Left hindlimb (tissue), 1 donor: Measurements from ENCODE around the gene TMCO5A.
"Not testable (repeated sequence)": the region's sequence is repeated elsewhere in the genome, so short reads cannot be mapped to it uniquely, and the experiment has no call there.

ENCODE experiments used
- DNase-seq: peaks from one replicate; pipeline ENCODE4 v3.0.0-alpha.2; 2018

Gene TMCO5A

DNA sequence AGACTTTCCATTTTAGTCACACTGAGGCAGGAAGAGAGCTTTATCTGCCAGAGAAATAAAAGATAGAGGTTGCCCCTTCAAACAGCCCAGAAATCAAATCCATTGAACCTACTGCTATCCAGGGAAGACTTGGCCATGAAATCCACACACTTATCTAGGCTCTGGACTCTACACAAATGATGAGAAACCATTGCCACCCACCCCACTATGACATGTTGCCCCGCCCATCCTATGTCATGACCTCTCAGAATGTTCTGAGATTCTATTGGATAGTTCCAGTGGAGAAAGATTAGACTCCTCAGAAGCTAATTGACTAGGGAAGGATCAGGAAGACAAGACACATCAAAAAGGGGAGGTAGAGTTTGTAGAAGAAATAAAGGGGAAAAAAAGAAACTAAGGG lies at the start of gene TMCO5A:
TSS of gene TMCO5A (plus strand) at position 301 of the 400 bp plus-strand sequence. CDS start 1,684 bp downstream, outside the sequence.
- DNase-seq: no peak

DNA sequence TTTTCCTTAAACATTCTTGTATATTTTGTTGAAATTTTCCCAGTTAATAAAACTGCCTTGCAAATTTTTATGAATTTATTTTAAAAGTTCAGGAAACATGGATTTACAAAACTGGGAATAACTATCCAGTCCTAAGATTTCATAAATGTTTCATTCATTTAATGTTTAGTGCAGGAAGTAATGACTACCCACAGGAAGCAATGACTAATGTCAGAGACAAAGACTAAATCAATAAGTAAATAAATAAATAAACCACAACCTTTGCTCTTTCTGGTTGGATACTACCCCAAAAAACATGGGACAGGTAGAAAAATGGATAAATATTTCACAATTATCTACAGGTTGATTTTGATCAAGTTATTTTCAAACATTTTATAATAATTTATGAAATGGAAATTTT lies 48.8 kb upstream of the TMCO5A start:
- DNase-seq: no peak

DNA sequence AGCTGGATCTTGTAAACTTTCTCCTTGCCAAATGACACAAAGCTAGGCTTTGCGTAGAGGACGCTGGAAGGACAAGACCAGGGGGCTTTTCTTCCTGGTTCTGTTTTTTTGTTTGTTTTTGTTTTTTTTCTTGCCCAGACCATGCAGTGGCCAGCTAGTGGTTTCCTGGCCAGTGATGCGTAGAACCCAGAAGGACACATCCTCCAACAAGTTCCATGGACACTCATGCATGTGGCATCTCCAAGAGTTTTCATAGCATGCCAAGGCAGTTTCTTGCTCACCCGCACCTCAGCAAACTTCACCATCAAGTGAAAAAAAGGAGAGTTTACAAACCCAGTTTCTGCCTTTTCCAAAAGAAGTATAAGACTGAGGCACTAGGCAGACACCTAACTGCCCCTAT lies 46.1 kb upstream of the TMCO5A start:
- no peak for DNase-seq

DNA sequence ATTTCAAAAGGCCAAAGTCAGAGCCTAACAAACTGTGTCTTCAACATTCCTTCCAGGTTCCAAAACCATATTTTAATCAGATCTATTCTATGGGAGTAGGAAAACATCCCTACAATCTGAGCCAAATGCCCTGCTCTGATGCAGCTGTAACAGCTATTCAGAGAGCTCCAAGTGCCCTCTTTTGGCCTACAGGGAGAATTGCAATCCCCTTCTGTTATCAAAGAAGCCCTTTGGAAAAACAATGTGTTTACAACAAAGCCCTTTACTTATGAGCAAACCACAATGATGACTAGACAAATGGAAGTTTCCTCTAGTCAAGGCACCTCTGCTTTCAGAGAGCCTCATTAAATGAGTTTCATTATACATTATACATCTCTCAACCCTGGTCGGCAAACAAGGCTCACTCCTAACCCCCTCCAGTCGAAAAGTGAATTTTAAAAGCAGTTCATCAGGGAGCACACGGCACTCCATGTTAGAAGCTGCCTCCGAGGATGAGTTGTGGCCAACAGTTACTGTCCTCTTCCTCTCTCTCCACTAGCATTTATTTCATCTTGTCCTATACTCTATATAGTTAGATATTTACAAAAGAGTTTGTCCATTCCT lies 42.6 kb upstream of the TMCO5A start:
- no peak for DNase-seq

DNA sequence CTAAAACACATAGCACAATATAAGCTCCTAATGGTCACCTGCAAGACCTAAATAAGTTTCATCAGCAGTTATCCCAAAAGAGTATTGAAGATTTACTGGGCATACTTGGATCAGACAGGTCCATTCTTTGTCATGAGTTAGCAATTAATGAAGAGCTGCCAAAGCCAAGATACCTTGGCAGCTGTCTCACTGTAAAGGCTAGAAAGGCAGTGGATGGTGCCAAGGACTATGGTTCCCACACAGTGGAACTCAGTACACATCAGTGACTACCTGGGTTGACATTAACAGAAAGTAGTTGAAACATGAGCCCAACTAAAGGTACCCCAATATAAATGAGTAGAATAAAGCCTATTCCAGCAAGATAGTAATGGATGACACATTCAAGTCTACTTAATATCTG lies 41.1 kb upstream of the TMCO5A start:
- DNase-seq: no peak

DNA sequence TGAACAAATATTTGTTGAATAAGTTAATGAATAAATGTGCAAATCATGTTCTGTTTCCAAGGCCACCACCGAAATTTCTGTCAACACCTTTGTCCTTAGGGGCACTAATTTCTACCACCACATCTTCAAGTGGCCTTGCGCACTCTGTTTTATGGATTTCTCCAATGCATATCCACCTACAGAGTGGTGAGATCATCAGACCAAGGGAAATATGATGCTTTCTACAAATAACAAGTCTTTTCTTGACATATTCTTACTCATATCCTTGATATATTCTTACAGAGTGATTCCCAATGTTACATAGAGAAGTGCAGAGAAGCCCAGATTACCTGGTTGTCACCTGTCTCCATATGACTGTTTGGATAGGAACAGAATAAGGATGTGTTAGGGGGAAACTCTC lies 36.1 kb upstream of the TMCO5A start:
- no peak for DNase-seq

DNA sequence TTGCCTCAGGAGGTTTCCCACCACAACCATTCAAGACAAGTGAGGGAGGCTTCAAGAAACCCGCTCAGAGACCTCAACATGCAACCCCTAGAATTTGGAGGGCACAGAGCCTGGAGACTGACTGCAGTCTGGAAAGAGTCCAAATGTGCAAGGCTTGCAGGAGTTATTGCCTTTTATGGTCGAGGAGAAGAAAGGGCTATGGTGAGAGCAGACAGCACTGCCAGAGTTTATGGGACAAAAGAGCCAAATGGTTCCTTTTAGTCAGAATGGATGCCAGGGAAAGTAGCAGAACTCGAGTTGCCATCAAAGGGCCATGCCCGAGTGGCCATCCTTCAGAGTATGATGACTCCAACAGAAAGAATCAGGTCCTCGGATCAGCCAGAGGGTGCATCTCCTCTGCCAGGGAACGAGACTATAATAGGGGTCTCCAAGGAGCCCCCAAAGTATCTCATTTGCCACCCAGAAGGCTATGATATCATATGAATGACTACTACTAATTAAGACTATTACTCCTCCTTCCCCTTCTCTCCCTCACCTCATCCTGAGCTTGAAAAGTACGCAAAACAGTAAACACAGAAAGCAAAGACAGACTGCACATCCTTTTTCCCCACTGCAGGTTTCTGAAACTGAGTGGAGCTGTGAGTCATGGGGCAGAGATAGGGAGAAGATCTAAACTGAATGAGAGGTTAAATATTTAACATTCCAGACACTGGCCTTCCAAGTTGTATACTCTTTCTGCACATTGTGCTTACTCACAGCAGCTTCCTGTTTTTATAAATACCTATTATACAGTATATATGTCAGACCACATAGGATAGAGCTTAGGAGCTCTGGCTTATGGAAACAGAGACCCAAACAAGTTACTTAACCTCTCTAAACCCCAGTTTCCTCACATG lies 33.9 kb upstream of the TMCO5A start:
- no peak for DNase-seq

DNA sequence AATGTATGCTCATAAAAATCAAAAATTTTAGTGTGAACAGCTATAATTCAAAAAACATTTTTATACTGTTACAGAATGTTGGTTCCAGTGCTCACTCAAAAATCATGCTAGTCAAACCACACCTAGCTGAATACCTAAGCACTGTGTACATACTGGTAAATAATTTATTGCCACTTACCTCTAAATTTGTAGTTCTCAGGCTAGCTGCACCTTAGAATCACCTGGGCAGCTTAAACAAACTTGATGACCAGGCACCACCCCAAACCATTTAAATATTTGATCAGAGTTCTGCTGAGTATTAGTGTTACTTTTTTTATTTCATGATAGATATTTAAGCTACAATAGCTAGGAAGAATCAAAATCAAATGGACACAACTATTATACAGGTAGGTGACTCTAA lies 32.3 kb upstream of the TMCO5A start:
- no peak for DNase-seq

DNA sequence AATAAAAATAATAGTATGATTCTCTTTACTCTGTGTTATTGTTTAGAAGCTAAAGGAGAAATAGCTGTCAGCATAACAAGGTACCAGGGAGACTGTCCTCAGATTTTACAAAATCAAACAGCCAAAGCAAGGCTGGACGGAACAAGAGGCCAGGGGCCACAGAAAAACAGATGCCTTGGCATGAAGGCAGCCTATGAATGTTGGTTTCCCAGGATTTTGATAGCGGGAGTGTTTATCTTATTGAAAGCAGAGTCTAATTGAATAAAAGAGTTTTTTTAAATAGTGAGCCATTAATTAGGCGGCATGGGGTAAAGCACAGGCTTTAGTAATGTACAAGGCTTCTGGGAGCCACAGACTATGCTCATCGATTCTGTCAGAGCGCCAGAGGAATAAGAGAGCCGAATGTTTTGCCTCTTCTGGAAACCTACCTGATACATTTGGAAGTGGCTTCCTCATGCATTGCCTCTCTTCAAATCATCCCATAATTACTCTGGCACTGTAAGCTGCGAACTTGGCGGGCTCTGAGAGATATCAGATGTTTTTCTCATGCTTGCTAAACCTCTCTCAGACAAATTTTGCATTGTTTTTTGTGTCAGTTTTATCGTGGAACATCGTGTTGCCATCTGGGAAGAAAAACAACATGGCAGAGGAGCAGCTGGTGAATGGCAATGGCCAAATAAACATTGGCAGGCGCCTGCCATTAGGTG lies 30.4 kb upstream of the TMCO5A start:
- no peak for DNase-seq

DNA sequence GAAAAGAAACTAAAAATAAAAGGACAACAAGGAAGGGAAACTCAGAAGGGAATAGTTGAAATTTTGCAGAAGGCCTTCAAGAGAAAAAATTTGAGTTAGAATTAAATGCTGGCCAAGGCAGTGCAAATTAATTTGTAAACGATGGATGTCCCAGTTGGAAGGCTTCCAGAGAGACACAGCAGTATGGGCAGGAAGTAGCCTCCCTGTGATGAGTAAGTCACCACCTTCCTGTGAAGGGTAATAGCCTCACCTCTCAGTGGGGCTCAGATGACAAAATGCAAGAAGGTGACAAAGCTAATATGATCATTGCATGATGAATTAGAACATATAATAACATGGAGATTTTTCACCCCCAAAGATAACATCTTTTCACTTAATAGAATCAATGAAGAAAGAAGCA lies 27.3 kb upstream of the TMCO5A start:
- no peak for DNase-seq

DNA sequence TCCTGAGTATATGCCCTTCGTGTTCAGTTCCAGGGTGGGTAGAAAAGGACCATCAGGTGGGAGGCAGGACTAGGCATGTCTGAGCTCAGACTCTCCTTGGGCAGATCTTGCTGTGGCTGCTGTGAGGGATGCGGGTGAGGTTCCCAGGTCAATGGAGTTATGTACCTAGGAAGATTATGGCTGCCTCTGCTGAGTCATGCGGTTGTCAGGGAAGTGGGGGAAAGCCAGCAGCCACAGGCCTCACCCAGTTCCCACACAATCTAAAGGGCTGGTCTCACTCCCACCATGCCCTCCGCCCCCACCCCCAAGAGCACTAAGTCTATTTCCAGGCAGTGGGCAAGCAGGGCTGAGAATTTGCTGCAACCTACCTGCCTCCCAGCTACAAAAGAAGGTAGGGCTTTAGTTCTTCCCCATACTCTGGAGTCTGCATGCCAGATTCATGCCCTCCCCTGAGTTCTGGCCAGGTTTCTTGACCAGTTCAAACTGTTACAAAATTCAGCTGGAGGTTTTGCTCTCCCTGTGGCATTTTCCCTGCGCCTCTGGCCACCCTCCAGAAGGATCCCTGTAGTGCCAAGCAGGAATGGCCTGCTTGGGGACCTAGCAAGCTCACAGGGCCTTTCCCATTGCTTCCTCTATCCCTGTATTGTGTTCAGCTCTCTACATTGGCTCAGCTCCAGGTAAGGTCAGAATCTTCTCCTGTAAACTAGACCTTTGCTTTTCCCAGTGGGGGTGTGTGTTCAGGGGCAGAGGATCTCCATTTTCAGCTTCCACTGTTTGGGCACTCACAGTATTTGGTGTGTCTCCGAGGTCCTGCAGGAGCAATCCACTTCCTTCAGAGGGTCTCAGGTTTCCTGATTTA lies 12.7 kb upstream of the TMCO5A start:
- DNase-seq: no peak

DNA sequence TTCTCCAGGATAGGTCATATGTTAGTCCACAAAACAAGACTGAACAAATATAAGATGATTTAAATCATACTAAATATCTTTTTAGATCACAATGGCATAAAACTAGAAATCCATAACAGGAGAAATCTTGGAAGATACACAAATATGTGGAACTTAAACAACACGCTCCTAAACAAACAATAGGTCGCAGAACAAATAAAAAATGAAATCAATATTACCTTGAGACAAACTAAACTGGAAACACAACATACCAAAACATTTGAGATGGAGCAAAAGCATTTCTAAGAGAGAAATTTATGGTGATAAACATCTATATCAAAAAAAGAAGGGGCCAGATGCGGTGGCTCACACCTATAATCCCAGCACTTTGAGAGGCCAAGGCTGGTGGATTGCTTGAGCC lies 8.3 kb upstream of the TMCO5A start:
- no peak for DNase-seq

DNA sequence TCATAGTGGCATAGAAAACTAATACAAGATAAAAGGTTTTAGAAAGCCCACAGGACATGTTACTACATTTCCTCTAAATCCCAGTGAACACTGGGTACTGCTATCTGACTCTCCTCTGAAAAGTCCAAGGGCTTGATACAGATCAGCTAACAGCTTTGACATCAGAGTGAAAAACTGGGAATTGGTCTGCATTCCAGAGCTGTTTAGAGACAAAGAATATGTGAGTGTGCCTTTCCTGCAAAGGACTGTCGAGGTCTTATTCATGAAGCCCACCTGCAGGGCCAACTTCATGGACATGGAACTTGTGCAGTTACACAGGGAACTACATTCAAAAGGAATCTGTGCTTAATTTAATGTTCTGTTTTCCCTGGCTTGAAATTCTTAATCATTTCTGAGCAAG lies 5.2 kb upstream of the TMCO5A start:
- no peak for DNase-seq

DNA sequence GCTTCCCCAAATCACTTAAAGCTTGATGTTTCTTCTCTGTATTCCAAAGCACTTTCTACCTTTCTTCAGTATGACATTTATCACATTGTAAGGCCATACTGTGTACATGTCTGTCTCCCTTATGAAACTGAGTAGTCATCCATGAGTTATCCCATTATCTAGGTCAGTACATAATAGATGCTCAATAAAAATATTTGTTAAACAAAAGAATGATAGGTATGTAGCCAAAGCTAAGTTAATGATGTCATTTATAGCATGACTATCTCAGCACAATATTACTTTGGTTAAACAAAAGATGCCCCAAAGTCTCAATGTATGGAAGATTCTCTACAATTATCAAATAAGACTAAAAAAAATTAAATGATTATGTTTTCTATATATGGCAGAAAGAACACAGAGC lies 3.1 kb upstream of the TMCO5A start:
- no peak for DNase-seq

DNA sequence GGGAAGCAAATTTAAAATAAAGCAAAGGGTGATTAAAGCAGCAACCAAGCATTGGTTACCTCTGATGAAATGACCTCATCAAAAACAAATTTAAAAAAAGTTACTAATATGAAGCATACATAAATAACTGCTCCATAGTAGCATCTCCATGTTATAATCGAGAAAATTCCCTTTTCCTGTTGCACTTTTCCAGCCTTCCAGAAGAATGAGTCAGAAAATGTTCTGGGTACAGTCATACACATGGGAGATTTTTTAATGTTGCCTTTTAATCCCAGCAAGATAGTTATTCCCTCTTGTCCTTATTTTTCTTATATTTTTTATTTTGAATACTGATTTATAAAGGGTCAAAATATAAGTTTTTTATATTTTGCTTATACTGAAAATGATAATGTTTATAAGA lies 2.6 kb upstream of the TMCO5A start:
- DNase-seq: no peak

DNA sequence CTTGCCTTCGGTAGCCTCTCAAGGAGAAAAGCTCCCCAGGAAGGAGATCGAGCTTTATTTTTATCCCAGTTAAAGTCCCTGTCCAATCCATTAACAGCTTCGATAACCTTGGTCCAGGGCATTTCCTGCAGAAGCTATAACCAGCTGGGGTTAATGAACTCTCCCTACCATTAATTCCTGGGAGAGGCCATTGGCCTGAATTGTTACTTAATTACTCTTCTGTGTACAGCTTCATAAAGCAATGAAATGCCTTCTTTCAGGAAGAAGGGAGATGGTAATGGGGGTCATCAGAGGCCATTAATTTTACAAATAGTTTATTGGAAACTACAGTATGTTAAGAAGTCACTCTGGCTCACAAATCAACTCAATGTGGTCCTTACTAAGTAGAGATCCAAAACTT lies 1.9 kb upstream of the TMCO5A start:
- DNase-seq: no peak

DNA sequence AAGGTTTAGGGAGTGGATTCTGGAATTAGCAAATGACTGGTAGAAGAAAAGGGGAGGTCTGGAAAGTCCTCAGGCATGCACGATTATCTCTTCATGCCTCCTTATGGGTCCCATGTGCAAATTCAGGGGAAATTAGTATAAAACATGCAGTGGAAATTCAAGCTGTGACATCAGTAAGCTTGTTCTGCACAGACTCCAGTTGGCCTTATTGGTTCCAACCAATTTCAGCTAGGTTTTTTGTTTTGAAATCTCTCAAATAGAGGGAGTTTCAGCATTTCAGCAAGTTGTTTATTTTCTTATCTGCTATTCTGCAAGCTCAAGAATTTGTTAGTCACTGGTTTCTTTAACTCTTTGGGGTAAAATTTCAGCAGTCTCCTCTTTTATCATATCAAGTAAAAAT lies 774 bp upstream of the TMCO5A start:
- no peak for DNase-seq

DNA sequence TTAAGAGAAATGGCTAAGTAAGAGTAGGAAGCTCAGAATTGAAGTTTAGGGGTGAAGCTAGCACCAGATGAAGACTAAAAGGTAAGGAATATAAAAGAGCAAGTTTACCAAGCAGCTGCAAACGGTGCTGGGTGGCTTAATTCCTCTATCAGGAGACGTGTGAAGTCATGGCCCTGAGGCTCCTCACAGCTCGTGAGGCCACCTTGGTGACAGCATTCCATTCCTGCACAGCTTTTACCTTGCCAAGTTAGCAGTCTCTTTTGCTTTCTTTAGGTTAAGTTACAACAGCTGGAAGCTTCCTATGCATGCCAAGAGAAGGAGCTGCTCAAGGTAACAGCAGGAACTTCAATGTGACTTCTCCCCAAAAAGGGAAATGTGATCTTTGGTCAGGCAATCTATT lies 6.4 kb downstream of the TMCO5A start:
- no peak for DNase-seq

DNA sequence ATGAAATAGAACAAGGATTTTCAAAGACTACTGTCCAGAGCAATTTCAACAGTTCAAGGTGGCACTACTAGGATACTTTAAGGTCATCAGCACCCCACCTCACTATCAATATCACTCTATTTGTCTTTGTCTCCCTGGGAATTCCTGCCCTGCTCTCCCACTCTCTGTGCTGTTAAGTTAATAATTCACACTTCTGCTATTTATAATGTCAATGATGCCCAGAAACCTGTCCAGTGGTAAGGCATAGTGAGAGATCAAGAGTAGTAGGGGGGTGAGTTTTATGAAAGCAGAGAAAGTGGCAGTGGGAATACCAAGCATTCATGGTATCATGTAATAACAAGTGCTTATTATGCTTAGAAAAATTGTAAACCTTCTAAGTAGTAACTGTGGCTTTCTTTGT lies 7.3 kb downstream of the TMCO5A start:
- no peak for DNase-seq

DNA sequence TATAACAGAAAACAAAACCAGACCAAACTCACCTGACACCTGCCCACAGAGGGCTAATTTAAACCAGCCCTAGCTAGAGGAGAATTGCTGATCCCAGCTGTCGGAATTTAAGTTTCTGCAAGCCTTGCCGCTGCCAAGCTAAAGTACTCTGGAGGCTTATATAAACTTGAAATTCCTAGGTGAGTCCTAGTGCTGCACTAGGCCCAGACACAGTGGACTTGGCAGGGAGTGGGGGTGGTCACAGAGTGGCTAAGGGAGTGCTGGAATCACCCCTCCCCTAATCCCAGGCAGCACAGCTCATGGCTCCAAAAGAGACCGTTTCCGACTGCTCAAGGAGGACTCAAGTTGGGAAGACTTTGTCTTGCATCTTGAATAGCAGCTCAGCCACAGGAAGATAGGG lies 17.6 kb downstream of the TMCO5A start:
- DNase-seq: no peak

DNA sequence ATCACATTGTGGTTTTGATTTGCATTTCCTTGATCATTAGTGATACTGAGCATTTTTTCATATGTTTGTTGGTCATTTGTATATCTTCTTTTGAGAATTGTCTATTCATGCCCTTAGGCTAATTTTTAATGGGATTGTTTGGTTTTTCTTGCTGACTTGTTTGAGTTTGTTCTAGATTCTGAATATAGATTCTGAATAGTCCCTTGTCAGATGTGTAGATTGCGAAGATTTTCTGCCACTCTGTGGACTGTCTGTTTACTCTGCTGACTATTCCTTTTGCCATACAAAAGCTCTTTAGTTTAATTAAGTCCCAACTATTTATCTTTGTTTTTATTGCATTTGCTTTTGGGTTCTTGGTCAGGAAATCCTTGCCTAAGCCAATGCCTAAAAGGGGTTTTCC lies 26.3 kb downstream of the TMCO5A start:
- DNase-seq: not testable (repeated sequence)

DNA sequence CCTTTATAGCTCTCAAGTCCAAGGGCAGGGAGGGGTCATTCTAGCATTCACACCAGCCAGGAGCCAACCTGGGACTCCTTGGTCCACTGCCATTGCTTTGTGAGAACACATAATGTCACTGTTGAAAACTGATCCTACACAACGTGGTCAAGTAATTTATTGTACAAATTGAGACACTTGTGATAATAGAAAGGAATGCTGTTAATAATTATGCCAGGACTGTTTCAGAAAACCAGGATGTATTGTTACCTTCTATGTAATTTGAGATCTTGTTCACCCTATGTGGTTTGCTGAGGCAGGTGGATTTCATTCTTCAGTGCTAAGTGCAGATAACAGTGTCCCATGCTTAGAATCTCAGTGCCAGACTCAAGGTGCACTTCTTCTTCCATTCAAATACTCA lies 33.3 kb downstream of the TMCO5A start:
- no peak for DNase-seq

DNA sequence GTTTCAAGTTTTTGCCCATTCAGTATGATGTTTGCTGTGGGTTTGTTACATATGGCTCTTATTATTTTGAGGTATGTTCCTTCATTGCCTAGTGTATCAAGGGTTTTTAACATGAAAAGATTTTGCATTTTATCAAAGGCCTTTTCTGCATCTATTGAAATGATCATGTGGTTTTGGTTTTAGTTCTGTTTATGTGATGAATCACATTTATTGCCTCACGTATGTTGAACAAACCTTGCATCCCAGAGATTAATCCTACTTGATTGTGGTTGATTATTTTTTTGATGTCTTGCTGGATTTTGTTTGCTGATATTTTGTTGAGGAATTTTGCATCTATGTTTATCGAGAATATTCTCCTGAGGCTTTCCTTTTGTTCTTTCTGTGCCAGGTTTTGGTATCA lies 39.4 kb downstream of the TMCO5A start:
- DNase-seq: no peak
